GM12872 (cell line): ENCODE data around the gene CDH4.

Experiments used
- CTCF ChIP-seq: IDR thresholded peaks from 3 replicates; pipeline ENCODE4 v1.5.1; 2011; ENCODE audit warnings: low read depth, mild to moderate bottlenecking, low read length, moderate library complexity; ENCODE audit not compliant: insufficient read depth

Gene CDH4

DNA sequence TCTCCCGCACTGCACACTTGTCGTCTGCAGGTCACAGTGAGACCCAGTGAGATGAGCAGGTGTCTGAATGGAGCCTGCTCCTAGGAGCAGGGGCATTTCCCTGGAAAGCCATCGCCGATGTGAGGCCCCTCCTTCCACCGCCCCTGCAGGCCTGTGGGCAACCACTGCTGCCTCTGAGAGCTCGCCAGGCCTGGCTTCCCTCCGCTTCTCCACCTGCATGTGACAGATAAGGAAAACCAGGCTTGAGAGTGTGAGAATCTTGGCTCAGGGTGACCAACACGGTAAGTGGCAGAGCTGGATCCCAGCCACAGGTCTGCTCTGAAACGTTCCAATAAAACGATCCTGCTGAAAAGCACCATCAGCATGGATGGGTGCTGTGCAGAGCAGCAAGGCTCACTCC lies 332.8 kb downstream of the CDH4 start:
- no peak for TF ChIP-seq CTCF

GRCh38 chr20:61585764-61586163 lies 333.7 kb downstream of the CDH4 start:
- no peak for TF ChIP-seq CTCF

DNA sequence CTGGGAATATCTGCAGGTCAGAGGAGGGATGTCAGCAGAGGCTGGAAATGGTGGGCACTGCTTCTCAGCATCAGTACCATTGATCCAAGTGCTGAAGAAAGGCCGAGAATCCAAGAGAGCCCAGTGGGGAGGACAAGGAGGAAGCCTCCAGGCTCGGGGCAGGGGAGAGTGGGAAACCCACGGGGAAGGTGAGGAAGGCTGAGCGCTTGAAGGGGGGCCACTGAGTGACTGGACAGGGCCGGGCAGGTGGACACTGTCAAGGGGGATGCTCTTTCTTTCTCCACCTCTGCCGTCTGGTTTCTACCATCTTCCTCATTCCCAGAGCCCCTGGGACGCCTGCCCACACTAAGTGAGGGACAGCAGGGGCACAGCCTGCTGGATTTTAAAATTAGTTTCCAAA lies 335.0 kb downstream of the CDH4 start:
- no peak for TF ChIP-seq CTCF

DNA sequence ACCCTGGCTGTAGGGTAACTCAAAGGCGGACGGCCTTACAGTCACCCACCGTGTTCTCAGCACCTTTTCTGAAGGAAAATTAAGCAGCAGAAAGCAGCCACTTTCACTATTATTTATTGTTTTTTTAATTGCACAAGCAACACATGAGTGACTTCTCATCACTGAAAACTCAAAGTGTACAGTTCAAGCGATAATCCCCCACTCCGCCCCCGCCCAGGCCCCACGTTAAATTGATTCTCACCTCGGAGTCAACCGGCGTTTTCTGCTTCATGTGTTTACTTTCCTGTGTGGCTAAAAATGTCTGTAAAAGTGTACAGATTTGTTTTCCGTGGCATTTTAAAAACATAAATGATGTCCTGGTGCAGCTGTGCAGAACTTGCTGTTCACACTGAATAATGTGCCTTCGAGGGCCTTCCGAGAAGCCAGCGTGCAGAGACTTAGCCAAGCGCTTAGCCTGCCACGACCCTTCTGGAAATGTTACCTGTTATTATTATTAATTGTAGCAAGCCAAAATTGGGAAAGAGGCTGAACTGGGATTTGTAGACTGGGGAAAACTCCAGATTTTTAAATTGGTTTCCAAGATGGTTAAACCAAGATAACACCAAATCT lies 335.7 kb downstream of the CDH4 start:
- no peak for TF ChIP-seq CTCF

DNA sequence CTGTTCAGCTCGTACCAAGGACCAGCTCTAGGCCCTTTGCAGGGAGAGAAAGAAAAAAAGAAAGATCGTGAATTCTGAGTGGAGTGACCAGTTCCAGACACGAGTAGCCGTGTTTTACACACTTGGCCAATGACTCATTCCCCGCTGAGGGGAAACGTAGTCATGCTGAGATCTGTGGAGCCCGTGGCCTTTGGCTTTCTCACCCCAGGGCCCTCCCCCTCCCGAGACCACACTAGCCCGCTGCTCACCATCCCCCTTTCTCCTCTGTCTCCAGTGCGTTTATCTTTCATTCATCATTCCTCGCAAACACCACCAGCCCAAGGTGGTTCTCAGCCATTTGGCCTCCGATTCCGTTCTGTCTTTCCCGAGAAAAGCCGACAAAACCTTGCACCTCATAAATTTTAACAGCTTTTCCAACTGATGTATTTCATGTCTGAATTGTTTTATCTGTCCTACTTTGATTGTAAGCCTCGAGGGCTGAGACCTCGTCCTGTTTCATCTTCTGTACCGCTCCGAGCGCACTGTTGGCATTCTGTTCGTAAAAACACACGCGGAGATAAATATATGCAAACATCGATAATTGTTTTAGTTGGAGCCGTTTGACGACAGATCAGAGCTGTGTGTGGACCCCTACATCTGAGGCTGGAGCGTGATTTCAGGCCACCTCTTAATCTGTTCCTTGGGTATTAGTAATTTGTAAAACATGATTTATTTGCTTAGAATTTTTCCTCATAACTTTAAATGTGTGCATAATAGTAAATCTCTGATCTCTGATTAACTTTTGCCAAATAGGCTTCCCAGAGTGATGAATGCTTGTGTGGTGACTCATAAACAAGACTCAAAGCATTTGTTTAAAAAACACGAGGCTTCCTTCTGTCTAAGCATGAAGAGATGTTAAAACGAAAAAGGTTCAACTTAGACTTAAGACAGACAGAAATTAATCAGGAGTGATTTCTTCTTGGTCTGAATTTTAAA lies 336.6 kb downstream of the CDH4 start:
- TF ChIP-seq CTCF: no peak

GRCh38 chr20:61590236-61590635 lies 338.2 kb downstream of the CDH4 start:
- TF ChIP-seq CTCF: no peak

- TF ChIP-seq CTCF: no peak
Observed at GRCh38 chr20:61593516-61593915, 341.5 kb downstream of the CDH4 start.
